ENCODE measurements around the gene TMEM218.

TMEM218 gene

DNA sequence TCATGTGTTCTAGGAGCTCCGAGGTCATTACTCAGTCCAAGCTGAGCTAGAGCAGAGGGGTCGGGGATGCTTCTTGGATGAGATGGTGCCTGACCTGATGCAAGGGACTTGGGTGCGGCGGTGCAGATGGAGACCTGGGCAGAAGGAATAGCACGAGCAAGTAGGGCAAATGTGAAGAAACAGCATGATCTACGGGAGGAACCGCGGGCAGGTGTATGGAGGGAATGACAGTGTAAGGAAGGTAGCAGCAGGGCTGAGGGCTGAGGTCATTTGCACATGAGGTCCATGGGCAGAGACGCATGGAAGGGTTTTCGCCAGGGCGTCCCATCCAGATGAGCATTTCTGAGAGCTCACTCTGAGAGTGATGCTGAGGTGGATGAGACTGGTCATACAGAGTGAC lies 33.4 kb downstream of the TMEM218 start:
- Histone ChIP-seq H3K27me3 (ENCODE audit: control insufficient read depth, insufficient read depth, low read length) (no peaks in the 10 kb centered on the region), H3K4me1 (ENCODE audit: control insufficient read depth, insufficient read depth, low read length) (no peaks in the 10 kb centered on the region), H3K36me3 (ENCODE audit: control insufficient read depth, insufficient read depth, low read length) (no peaks in the 10 kb centered on the region), H3K27ac (ENCODE audit: low read depth, low read length) (no peak overlapping the region), H3K9ac (ENCODE audit: low read length) (no peak overlapping the region), H3K4me3 (ENCODE audit: low read length) (no peak overlapping the region)

DNA sequence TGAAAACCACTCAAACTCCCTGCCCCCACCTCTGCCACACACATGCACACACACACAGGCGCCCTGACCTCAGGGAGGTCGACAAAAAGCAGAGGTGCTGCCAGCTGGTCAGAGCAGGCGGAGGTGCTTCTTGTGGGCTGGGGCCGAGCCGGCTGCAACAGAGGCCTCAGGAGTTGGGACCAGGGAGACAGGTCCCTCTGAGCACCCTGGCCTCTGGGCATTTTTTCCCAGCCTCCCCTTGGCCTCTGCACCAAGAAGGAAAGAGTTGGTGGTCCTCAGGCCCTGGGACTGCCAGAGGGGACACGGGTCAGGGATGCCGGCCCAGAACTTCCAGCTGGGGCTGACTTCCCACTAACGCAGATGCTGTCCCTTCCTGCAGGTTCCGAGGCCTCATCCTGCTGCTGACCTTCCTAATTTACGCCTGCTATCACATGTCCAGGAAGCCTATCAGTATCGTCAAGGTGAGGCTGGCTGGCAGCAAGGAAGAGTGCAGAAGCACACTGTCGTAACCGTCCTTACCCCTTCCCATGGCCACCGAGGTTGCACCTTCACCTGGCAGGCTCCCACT lies 35.0 kb downstream of the TMEM218 start:
- Histone ChIP-seq H3K27ac (ENCODE audit: low read depth, low read length) (no peak overlapping the region), H3K4me1 (ENCODE audit: control insufficient read depth, insufficient read depth, low read length) (no peaks in the 10 kb centered on the region), H3K4me3 (ENCODE audit: low read length) (no peak overlapping the region), H3K27me3 (ENCODE audit: control insufficient read depth, insufficient read depth, low read length) (no peaks in the 10 kb centered on the region), H3K9ac (ENCODE audit: low read length) (no peak overlapping the region), H3K36me3 (ENCODE audit: control insufficient read depth, insufficient read depth, low read length) (no peaks in the 10 kb centered on the region)

DNA sequence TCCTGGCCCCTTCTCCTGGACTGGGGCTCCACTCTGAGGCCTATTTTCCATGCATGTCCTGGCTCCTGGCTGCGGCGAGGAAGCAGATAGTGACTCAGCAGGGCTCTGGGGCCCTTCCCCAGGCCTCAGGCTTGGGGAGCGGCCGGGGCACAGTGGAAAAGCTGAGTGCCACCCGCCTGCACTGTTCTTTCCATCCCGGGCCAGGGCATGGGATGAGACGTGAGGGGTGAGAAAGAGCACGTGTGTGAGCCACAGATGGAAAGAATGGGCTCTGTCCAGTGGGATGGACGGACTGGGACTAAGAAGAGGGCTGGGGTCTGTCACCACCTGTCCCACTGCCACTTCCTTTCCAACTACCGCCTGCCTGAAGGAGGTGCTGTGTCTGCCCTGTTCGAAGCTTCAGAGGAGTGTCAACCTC lies 35.5 kb downstream of the TMEM218 start:
- peaks cover under 1% of the 10 kb centered on the region for H3K27me3 ChIP-seq (ENCODE audit: control insufficient read depth, insufficient read depth, low read length)
- H3K36me3 ChIP-seq (ENCODE audit: control insufficient read depth, insufficient read depth, low read length) = no peaks in the 10 kb centered on the region
- H3K27ac ChIP-seq (ENCODE audit: low read depth, low read length) = no peak overlapping the region
- H3K9ac ChIP-seq (ENCODE audit: low read length) = no peak overlapping the region
- no peak overlapping the region for H3K4me3 ChIP-seq (ENCODE audit: low read length)
- no peaks in the 10 kb centered on the region for H3K4me1 ChIP-seq (ENCODE audit: control insufficient read depth, insufficient read depth, low read length)

DNA sequence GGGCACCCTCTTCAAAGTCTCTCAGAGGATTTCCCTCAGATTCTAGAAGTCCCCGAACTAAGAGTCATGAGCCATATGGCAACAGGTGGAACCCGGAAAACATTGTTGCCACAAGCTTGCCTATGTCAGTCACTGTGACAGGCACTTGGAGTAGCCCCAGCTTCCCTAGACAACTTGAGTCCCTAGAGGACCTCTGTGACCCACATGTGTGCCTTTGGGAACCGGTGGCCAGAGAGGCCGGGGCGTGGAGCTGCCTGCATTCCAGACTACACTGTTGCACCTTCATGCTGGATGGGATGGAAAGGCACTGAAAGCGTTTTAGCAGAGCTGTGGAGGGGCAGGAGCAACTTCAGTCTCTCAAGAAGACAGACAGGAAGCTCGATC lies 36.2 kb downstream of the TMEM218 start:
- Histone ChIP-seq H3K27ac (ENCODE audit: low read depth, low read length) (no peak overlapping the region), H3K4me1 (ENCODE audit: control insufficient read depth, insufficient read depth, low read length) (no peaks in the 10 kb centered on the region), H3K27me3 (ENCODE audit: control insufficient read depth, insufficient read depth, low read length) (peaks cover 3% of the 10 kb centered on the region), H3K36me3 (ENCODE audit: control insufficient read depth, insufficient read depth, low read length) (no peaks in the 10 kb centered on the region), H3K4me3 (ENCODE audit: low read length) (no peak overlapping the region), H3K9ac (ENCODE audit: low read length) (no peak overlapping the region)

DNA sequence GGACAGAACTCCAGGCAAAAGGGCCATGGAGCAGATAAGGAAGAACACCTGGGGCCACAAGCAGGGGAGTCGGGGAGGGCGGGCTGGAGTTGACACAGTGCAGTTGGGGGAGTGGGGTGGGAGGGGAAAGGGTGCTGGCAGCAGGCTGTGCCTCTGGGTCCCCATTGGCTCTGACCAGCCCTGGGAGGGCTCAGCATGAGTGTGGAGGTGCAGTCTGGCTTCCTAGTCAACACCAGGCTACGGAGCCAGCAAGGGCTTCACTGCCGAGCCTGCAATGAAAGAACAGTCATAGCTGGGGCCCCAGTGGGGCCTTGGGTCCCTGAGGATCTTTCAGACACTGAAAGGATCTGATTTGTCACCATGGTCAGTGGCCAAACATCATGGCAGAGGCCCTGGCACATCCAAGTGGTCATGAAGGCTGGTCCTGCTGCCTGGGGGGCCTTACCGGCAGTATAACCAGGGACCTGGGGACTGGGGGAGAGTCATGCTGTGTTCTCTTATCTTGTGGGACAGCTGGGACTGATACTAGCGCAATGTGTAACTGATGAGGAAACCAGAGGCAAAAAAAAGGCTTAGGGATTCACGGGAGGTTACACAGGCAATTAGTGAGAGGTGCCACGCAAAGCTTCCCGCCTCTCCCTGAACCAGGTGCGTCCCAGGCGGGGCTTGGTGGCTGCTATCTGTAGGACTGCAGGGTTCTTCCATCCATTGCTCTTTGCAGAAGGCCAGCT lies 36.8 kb downstream of the TMEM218 start:
- no peaks in the 10 kb centered on the region for H3K4me1 ChIP-seq (ENCODE audit: control insufficient read depth, insufficient read depth, low read length)
- no peak overlapping the region for H3K27ac ChIP-seq (ENCODE audit: low read depth, low read length)
- no peaks in the 10 kb centered on the region for H3K36me3 ChIP-seq (ENCODE audit: control insufficient read depth, insufficient read depth, low read length)
- no peak overlapping the region for H3K9ac ChIP-seq (ENCODE audit: low read length)
- no peak overlapping the region for H3K4me3 ChIP-seq (ENCODE audit: low read length)
- peaks cover 3% of the 10 kb centered on the region for H3K27me3 ChIP-seq (ENCODE audit: control insufficient read depth, insufficient read depth, low read length)

DNA sequence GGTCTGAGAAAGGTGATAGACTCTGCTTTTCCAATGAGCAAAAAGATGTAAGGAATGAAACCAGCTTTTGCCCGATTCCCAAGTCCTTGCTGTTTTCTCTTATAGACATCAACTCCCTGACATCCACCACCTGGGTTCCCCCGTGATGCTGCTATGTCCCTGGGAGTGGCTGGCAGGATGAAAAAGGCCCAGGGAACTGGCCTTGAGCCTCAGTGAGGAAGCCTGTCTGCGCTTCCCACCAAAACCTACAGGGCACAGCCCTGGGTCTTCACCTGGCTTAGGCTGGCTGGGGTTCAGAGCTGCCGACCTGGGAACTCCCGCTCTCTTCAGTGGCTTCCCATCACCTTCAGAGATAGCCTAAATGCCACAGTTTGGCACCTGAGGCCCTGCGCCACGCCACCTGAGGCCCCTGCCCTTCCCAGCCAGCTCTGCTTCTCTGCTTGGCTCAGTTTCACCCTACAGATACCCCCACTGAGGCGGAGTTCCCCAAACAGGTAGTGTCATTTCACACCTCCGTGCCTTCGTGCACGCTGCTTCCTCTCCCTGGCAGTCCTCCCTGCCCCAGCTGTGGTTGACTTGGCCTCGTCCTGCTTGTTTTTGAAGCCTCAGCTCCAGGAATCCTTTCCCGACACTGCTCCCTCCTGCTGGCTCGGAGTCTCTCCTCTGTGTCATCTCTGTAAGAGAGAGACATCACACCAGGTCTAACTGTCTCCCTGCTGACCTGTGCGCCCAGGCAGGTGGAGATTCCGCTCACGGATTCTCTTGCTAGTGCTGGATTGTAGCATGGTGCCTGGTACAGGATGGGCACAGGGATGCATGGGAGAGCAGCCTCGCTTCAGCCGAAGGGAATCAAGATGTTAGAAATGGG lies 37.6 kb downstream of the TMEM218 start:
- Histone ChIP-seq H3K36me3 (ENCODE audit: control insufficient read depth, insufficient read depth, low read length) (no peaks in the 10 kb centered on the region), H3K4me3 (ENCODE audit: low read length) (no peak overlapping the region)

DNA sequence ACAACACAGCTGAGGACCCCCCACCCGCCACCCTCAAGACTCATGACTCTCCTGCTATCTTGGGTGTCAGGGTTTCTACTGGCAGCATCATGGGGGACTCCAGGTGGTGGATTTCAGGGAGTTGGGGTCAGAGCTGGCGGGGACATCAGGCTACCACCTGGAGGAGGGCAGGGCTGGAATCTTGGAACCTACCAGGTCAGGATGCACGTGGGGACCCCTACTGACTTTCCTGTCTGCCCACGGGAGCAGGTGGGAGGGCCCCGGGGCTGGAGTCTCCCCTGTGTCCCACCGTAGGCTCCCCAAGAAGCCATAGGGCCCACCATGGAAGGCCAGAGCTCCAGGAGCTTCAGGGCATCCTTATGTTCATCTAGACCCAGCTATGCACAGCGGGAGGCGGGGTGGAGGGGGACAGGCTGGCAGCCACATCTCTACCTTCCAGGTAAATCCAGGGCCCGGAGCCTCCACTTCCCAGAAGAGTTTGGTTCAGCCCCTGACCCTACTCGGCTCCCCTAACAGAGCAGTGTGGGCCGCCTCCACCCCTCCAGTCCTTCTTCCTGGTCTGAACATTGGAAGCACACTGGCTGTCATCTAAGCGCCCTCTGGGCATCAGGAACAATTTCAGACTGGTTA lies 38.4 kb downstream of the TMEM218 start:
- no peak overlapping the region for H3K27ac ChIP-seq (ENCODE audit: low read depth, low read length)
- H3K4me1 ChIP-seq (ENCODE audit: control insufficient read depth, insufficient read depth, low read length) = no peaks in the 10 kb centered on the region
- no peaks in the 10 kb centered on the region for H3K36me3 ChIP-seq (ENCODE audit: control insufficient read depth, insufficient read depth, low read length)
- H3K9ac ChIP-seq (ENCODE audit: low read length) = no peak overlapping the region
- no peak overlapping the region for H3K4me3 ChIP-seq (ENCODE audit: low read length)
- peaks cover 3% of the 10 kb centered on the region for H3K27me3 ChIP-seq (ENCODE audit: control insufficient read depth, insufficient read depth, low read length)

More for the DNA sequence above, 37.6 kb downstream of the TMEM218 start:
- Histone ChIP-seq H3K4me1 (ENCODE audit: control insufficient read depth, insufficient read depth, low read length) (no peaks in the 10 kb centered on the region), H3K27me3 (ENCODE audit: control insufficient read depth, insufficient read depth, low read length) (peaks cover 3% of the 10 kb centered on the region), H3K27ac (ENCODE audit: low read depth, low read length) (no peak overlapping the region), H3K9ac (ENCODE audit: low read length) (no peak overlapping the region)

DNA sequence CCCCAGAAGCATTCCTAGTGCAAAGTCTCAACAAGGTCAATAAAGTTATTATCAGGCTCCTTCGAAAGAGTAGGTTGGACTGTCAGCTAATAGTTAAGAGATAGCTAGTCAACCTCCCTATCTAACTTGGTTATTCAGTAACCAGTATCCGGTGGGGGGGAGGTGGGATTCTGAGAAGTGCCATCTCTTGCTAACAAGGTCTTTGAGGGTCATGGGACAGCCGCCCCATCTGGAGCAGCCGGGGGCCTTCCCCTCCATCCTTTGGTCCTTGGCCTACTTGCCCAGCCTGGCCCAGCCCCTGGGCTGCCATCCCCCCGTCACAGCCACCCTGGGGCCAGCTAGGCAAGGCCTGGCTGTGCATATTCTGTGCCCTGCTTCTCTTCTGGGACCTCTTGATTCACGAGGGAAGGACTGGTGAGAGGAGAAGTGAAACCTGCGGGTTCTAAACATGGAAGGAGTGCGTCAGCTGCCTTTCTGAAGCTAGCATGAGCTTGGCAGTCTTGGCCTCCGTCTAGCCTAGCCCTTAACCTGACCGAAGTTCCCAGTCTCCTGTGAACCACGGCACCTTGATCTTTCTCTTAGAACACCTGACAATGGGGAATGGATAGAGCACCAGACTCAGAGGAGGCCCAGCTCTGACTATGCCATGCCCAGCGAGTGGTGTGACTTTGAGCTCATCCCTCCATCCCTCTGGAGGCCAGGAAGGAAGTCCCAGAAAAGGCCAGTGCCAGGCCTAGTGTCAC lies 39.0 kb downstream of the TMEM218 start:
- no peak overlapping the region for H3K27ac ChIP-seq (ENCODE audit: low read depth, low read length)
- no peaks in the 10 kb centered on the region for H3K36me3 ChIP-seq (ENCODE audit: control insufficient read depth, insufficient read depth, low read length)
- H3K9ac ChIP-seq (ENCODE audit: low read length) = no peak overlapping the region
- no peaks in the 10 kb centered on the region for H3K4me1 ChIP-seq (ENCODE audit: control insufficient read depth, insufficient read depth, low read length)
- H3K4me3 ChIP-seq (ENCODE audit: low read length) = no peak overlapping the region
- H3K27me3 ChIP-seq (ENCODE audit: control insufficient read depth, insufficient read depth, low read length) = peaks cover 3% of the 10 kb centered on the region

DNA sequence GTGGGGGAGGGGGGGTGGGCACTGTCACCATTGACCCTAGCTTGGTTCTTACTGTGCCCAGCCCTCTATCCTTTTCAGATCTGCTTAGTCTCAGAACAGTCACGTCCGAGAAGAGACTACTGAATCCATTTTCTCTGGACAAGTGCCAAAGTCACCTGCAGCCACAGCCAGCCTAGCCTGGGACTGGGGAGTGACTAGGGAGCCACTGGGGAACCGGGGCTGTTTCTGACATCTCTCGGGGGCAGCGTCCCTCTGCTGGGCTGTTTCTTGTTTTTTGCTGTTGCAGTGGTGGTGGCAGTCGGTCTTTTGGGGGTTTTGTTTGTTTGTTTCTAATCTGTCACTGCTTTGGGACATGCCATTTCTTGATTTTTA lies 39.6 kb downstream of the TMEM218 start:
- Histone ChIP-seq H3K4me3 (ENCODE audit: low read length) (no peak overlapping the region), H3K9ac (ENCODE audit: low read length) (no peak overlapping the region), H3K27me3 (ENCODE audit: control insufficient read depth, insufficient read depth, low read length) (peaks cover 3% of the 10 kb centered on the region), H3K36me3 (ENCODE audit: control insufficient read depth, insufficient read depth, low read length) (no peaks in the 10 kb centered on the region), H3K27ac (ENCODE audit: low read depth, low read length) (no peak overlapping the region), H3K4me1 (ENCODE audit: control insufficient read depth, insufficient read depth, low read length) (no peaks in the 10 kb centered on the region)

DNA sequence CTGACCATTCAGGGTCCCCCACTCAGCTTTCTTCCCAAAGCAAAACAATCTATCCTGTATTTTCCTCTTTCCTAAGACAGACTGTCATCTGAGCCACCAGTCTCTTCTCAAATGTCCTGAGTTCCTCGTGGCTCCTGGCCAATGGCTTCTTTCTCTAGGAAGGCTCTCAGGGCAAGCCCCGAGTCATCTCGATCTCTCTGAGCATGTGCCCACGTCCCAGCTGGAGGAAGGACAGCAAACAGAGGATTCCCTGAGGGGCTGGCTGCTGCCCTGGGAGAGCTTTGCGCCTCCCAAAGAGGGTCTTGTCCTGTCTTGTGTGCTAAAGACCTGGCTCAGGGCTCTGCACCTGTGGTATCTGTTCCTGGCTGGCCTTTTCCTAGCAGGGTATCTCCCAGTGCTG lies 40.0 kb downstream of the TMEM218 start:
- Histone ChIP-seq H3K27ac (ENCODE audit: low read depth, low read length) (no peak overlapping the region), H3K9ac (ENCODE audit: low read length) (no peak overlapping the region), H3K27me3 (ENCODE audit: control insufficient read depth, insufficient read depth, low read length) (peaks cover 3% of the 10 kb centered on the region), H3K4me1 (ENCODE audit: control insufficient read depth, insufficient read depth, low read length) (no peaks in the 10 kb centered on the region), H3K4me3 (ENCODE audit: low read length) (no peak overlapping the region), H3K36me3 (ENCODE audit: control insufficient read depth, insufficient read depth, low read length) (no peaks in the 10 kb centered on the region)

DNA sequence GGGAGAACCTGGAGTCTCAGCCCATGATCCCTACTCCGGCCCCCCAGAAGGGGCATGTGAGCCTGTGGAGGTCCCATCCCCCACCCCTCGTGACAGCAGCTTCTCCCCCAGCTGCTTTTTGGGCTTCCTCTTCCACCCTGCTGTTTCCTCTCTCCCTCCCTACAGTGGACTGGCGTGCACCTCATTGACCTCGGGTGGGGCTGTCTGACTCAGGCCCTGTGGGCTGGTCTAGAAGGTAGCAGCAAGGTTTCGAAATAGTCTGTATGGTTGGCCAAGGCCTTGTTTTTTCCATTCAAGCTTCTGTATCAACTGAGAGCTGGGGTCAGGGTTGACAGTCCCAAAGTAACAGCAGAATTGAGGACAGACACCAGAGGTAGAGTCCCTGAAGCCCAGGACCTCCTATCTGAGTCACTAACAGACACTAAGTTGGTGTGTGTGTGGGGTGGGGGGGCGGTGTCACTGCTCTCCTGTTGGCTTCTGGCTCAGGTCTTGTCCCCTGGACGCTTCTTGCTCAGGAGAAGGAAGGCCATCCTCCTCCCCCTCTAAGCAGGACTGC lies 40.6 kb downstream of the TMEM218 start:
- Histone ChIP-seq H3K36me3 (ENCODE audit: control insufficient read depth, insufficient read depth, low read length) (no peaks in the 10 kb centered on the region), H3K27me3 (ENCODE audit: control insufficient read depth, insufficient read depth, low read length) (peaks cover 3% of the 10 kb centered on the region), H3K9ac (ENCODE audit: low read length) (no peak overlapping the region), H3K27ac (ENCODE audit: low read depth, low read length) (no peak overlapping the region), H3K4me3 (ENCODE audit: low read length) (no peak overlapping the region), H3K4me1 (ENCODE audit: control insufficient read depth, insufficient read depth, low read length) (no peaks in the 10 kb centered on the region)
